Lung microvascular endothelial cell (primary cell): ENCODE measurements around the gene CMBL. TPM values are rescaled to one million over a fixed set of nuclear protein-coding genes. Genes with fewer than 3 reads are reported as not detected.
"Not testable (repeated sequence)": the region's sequence is repeated elsewhere in the genome, so short reads cannot be mapped to it uniquely, and the experiment has no call there.

Source experiments
- DNase-seq, 2 donors: peaks; one replicate each; pipeline versions ENCODE4 v3.0.0 to v3.0.0-alpha.2; 2010; ENCODE audit warnings: low read depth in 2 of 2
- total RNA-seq: library from RNA; depleted of rRNA; stranded (reverse); fragments of >200 nt; gene quantifications from 2 replicates; pipeline ENCODE4 v1.2.1, GENCODE V29; 2014

CMBL gene
- total RNA-seq, 1 donor from 2014 or later = 2.4 TPM

DNA sequence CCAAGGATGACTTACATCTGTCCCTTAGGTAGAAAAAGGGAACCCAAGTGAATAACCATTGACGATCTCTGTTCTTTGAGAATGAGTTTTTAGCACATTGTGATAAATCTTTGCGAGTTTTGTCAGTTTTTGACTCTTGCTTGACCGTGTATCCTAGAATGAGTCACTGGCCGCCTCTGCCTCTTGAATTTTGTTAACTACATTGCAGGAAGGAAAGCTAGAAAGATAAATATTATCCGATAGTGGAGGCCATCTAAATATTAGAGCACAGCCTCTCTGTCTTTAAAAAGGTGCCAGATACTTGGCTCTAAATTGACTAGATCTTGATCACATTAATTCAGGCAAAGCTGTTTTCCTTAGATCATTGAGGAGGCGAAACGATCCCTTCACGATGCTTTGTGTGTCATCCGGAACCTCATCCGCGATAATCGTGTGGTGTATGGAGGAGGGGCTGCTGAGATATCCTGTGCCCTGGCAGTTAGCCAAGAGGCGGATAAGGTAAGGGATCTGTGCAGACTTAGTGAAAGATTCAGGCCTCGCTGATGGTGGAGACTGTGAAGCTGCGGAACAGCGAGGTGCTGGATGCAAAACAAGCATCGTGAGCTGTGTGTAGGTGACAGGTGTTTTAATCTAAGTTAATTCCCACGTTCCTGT, 45.5 kb downstream of the CMBL start:
- DNase-seq = peak in 1 of 2 donors; percentile 14

GRCh38 chr5:10261065-10261464, 46.6 kb downstream of the CMBL start:
- no peak for DNase-seq

- no peak for DNase-seq
Measured at GRCh38 chr5:10259899-10260298, 47.8 kb downstream of the CMBL start.

DNA sequence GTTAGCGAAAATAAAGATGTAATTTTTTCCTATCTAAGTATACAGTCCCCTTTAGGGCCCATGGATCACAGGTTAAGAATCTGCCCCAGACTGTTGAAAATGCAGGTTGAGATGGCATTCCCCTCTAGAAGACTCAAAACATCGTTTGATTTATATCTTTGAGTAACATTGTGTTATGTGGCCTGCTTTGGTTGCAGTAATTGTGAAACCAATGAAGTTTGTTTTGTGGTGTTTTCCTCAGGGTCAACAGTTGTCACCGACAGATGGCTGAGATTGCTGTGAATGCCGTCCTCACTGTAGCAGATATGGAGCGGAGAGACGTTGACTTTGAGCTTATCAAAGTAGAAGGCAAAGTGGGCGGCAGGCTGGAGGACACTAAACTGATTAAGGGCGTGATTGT, 49.8 kb downstream of the CMBL start:
- no peak for DNase-seq

DNA sequence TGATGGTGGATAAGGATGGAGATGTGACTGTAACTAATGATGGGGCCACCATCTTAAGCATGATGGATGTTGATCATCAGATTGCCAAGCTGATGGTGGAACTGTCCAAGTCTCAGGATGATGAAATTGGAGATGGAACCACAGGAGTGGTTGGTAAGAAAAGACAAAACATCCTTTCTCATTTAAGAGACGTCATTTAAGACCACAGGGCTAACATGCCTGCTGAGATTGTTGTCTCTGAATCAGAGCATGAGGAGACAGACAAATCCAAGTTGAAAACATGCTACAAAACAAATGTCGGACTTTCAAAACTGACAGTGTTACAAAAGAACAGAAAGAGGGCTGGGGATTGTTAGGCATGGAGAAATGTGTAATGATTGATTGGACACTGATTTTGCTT, 53.0 kb downstream of the CMBL start:
- DNase-seq = no peak

DNA sequence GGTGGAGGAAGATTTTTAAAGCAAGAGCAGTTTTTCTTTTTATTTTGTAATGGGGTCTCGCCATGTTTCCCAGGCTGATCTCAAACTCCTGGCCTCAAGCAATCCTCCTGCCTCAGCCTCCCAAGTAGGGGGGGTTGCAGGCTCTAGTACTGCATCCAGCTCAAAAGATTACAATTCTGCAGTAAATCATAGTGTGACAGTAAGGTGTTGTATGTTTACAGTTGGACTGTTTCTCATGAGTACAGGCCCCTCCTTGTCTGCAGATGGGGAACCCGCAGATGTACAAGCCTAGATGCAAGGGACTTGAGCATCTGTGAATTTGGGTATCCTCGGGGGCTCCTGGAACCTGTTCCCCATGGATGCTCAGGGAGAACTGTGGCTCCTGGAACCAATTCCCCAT, 54.3 kb downstream of the CMBL start:
- DNase-seq = no peak

DNA sequence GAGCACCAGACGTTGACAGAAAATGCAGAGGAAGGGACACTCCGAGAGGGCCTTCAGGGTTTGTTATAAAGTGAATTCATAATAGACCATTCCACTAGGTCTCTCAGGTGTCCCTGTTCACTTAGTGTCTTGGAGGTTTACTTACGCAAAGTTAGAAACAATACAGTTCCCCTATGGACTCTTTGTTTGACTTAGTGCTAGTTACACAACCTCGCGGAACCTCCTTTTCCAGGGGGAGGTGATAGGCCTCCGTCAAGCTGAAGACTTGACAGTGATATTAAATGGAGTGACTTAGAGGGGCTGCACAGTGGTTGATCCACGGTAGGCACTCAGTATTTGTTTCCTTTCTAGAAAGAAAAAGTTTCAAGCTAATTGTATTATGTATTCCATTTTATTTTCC, 56.3 kb downstream of the CMBL start:
- no peak for DNase-seq

DNA sequence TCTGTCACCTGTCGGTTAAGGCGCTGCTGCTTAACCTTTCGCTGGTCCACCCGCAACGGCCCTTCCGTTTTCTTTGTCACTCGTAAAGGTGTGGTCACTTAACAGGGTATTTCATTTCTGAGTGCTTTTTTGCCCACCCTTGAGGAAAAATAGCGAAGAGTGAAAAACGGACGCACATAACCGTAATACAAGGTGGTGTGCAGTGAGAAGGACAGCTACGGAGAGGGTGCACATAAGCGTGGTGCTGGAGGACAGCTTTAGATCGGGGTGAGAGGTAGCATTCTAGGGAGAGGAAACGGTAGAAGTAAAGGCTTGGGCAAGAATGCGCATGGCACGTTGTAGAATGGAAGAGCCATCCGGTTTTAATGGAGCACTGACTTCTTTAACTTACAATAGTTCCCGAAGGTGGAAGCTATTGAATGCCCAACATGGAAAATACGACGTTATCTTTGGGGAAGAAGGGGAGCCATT, 56.9 kb downstream of the CMBL start:
- DNase-seq = peak; percentile 46 to 52

DNA sequence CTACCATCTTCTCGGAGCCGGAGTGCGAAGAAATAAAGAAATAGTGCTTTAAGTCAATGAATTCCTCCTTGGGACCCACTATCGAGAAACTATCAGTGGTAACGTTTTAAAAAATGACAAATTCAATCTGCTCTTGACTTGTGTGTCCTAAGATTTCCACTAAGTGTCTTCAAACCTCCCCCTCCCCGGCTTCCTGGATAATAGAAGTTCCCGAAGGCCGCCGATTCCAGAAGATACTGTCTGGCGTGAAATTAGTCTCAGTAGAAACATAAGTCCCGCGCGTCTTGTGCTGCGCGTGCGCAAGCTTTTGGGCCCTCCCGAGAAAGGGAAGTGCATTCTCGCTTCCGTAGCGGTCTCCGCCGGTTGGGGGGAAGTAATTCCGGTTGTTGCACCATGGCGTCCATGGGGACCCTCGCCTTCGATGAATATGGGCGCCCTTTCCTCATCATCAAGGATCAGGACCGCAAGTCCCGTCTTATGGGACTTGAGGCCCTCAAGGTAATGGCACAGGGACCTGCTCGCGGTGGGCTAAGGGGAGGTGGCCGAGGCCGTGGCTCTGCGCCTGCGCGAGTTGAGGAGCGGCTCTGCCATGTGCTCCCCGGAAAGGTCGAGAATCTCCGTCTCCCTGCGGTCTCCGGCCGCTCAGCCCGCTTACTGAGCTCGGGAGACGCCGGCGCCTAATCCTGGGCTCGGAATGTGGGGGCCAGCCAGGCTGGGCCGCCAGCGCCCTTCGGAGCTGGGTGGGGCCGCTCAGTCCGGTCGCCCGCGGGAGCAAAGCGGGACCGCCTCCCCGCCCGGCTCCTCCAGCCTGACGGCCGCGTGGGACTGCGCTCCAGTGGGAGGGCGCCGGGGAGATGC, 57.5 kb downstream of the CMBL start, which contains the start of gene CCT5:
Gene CCT5 (plus strand): TSS at position 333 of the 858 bp plus-strand sequence. CDS start 61 bp downstream, at position 394.
- DNase-seq = peak; percentile 99

GRCh38 chr5:10248378-10249260, 59.1 kb downstream of the CMBL start:
- no peak for DNase-seq

DNA sequence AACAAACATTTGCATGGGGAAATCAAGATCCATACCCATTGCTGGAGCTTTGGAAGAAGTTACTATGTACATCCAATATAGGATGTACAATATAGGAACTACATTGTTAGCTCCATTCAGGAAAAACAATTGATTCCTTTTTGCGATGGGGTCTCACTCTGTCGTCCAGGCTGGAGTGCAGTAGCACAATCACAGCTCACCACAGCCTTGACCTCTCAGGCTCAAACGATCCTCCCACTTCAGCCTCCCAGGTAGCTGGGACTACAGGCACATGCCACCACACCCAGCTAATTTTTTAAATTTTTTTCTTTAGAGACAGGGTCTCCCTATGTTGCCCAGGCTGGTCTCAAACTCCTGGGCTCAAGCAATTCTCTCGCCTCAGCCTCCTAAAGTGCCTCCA, 60.5 kb downstream of the CMBL start:
- DNase-seq = not testable (repeated sequence)

DNA sequence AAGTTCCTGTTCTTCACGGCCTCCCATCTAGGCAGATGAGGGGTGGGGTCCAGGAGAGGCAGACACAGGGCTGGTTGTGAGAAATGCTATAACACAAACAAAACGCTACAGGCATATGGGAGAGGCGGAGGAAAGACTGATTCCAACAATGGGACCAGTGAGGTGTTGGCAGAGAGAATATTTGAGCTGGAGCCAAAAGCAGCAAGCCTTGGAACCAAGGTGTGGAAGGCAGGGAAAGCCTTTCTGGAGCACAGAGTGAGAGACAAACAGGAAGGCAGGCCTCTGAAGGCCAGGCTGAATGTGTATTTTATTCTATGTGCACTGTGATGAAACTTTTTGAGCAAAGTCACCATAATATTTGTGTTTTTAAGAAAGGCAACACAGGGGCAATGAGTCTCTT, 60.9 kb downstream of the CMBL start:
- peak in 1 of 2 donors; percentile 57 for DNase-seq

GRCh38 chr5:10244342-10244944, 63.3 kb downstream of the CMBL start:
- no peak for DNase-seq

- DNase-seq = no peak
Measured at GRCh38 chr5:10243660-10244240, 64.0 kb downstream of the CMBL start.

GRCh38 chr5:10235350-10235749, 72.4 kb downstream of the CMBL start:
- DNase-seq = no peak

- peak; percentile 67 to 76 for DNase-seq
Measured at GRCh38 chr5:10233505-10233904, 74.2 kb downstream of the CMBL start.

GRCh38 chr5:10233011-10233410, 74.7 kb downstream of the CMBL start:
- DNase-seq = no peak

DNA sequence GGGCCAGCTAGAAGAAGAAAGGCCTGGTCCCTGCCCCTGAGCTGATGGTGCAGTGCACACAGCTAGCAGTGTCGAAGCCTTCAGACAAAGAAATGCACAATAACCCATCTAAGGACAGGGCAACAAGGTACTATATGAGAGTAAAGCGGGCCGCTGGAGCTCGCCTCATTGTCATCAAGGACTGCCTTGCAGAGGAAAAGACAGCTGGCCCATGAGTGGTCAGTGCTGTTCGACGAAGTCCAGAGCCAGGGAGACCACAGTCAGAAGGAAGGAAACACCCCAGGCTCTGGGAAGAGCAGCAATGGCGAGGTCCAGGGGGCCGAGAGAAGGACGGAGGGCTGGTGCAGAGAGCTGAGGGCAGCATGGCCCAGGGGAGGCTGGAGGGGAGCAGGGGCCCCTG, 75.3 kb downstream of the CMBL start:
- DNase-seq = no peak

DNA sequence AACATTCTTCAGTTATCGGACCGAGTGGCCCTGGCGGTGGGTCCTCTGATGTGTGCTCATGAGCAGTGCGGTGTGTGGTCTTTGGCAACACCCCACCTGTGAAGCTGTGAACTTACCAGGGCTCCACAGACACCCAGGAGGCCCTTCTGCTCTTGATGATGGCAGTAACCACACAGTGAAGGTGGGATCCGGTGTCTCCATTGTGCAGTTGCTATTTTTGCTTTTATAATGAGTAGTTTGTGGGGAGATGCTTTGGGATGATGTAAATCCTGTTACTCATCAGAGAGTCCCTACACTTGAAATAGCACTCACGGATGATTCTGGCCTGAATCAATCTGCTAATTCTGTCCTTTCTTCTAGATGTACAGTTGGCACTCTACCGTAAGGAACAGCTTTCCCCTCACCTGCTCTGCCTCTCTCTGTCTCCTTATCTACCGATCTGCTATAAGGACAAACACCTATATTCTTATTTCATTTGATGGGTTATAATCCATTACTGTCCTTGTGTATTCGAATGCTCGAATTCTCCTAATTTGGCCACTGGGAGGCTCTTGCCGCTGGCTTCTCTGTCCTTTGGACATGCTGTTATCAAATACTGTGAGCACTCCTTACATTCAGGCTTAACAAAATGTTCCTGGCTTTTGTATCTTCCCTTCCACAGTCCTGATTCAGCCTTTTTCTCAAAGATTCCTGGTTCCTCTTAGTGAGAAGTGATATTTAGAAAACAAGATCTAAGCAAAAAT, 78.2 kb downstream of the CMBL start:
- DNase-seq = peak in 1 of 2 donors; percentile 52

DNA sequence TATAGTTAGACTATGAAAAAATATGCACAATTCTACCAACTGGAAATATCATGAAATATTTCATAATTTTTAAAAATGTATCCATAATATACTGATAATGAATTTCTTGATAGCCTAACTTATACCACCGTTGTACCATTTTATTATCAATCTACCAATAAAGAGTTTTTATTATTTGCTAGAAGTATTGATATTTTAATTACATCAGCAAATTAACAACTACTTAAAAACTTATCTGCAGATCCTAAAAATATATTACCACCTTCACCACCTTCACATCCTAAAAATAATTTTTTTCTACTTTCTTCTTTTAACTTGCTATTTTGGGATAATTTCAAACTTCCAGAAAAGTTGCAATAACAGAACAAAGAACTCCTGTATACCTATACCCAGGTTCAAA, 79.4 kb downstream of the CMBL start:
- no peak for DNase-seq
